Testis (tissue), 2 donors: ENCODE data around the gene SLCO1A2.

Source experiments
- CTCF ChIP-seq, 3 experiments: fragments of 450-650 bp in 2 of 3; fragments of 200-600 bp in 1 of 3; sonication (generic) in 1 of 3; IDR thresholded peaks; one replicate each; pipeline ENCODE4 v1.5.1; 2016 to 2019; ENCODE audit warnings: antibody characterized with exemption in 3 of 3, mild to moderate bottlenecking in 2 of 3, moderate library complexity in 1 of 3
- POLR2A ChIP-seq: fragments of 450-650 bp; IDR thresholded peaks from one replicate; pipeline ENCODE4 v1.6.1; 2017; ENCODE audit warnings: antibody characterized with exemption, mild to moderate bottlenecking, moderate library complexity

GRCh38 chr12:21324551-21324950 is 10.2 kb downstream of the SLCO1A2 start:
- no peak for TF ChIP-seq POLR2A
- TF ChIP-seq CTCF (IDR thresholded peaks at IDR 0.05), result no peak
